GM18499 (cell line): ENCODE data around the gene ZNF775.

Experiments used
- ATAC-seq: cut with Tn5 transposase; IDR thresholded peaks from one replicate; pipeline ENCODE4 v1.9.1; 2021; ENCODE audit warnings: moderate number of reproducible peaks; ENCODE audit not compliant: insufficient read depth, unreplicated experiment

ZNF775 gene

GRCh38 chr7:150344299-150344698, 34.8 kb upstream of the ZNF775 start:
- ATAC-seq, result no peak

- no peak for ATAC-seq
These were observed 34.1 kb upstream of the ZNF775 start for GRCh38 chr7:150345012-150345411.

DNA sequence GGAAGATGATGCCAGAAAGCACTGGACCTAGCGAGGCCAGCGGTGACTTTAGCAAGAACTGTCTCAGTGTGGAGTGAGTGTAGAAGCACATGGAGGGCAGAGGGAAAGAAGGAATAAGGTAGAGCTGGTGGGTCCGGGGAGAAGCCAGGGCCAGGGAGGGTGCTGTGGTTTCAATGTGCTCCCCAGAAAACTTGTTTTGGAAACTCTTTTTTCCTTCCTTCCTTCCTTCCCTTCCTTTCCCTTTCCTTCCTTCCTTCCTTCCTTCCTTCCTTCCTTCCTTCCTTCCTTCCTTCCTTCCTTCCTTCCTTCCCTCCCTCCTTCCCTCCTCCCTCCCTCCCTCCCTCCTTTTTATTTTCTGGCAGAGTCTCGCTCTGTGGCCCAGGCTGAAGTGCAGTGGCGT, 32.2 kb upstream of the ZNF775 start:
- no peak for ATAC-seq

DNA sequence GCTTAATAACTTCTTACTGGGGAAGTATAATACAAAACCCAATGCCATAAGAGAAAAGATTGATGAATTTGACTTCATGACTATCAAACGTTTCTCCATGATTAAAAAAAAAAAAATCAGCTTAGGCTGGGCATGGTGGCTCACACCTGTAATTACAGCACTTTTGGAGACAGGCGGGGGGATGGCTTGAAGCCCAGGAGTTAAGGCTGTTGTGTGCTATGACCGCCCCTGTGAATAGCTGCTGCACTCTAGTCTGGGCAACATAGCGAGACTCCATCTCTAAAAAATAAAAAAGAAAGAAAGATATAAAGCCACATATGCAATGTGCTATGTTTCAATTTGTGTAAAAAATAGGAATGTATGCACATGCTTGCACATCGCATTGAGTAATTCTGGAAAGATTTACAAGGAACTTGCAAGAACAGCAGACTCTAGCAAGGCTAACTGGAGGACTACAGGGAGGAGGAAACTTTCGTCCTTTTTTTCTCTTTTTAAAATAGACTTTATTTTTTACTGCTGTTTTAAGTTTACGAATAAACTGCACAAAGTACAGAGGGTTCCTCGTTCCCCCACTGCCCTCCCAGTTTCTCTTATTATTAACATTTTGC, 27.4 kb upstream of the ZNF775 start:
- no peak for ATAC-seq

DNA sequence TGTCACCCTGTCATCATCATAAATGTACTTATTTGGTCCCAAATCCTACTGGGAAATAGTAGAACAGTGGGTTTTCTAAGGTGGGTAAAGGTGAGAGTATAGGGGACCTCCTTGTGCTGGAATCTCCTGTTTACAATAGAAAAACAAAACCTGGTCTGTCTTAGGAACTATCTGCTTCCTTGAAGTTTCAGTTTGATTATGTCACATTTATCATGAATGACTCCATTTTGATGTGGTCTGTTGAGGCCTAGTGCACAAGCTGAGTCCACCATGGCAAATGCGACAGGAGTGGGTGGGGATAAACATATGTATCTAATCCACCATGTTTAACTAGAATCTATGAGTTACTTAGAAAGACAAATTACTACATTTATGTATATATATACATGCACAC, 23.5 kb upstream of the ZNF775 start:
- no peak for ATAC-seq

GRCh38 chr7:150356265-150356897, 22.7 kb upstream of the ZNF775 start:
- ATAC-seq, result no peak

- no peak for ATAC-seq
These were observed 21.9 kb upstream of the ZNF775 start for GRCh38 chr7:150357270-150357669.

DNA sequence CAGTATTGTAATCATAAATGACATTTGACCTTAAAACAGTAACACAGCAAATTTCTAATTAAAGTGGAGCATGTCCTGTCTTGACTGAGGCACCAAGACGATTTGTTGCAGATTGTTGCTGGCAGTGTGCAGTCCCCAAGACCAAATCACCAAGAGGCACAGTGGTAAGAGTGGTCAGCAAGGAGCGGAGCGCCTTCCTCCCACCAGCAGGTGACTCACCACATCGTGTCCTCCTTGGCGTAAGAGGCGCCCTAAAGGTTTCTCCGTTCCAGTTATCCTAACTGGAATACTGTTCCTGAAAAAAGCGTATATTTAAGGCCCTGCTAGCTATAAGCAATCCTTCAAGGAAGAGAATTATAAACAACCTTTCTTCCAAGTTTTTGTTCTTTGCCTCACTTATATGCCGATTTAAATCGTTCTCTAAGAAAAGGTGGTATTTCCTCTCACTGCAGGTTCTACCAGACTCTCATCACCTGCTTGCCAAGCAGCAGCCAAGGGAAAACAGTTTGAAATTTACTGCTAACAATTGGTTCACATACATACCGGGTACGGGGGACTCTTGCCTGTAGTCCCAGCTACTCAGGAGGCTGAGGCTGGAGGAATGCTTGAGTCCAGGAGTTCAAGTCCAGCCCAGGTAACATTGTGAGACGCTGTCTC, 21.2 kb upstream of the ZNF775 start:
- ATAC-seq, result no peak

DNA sequence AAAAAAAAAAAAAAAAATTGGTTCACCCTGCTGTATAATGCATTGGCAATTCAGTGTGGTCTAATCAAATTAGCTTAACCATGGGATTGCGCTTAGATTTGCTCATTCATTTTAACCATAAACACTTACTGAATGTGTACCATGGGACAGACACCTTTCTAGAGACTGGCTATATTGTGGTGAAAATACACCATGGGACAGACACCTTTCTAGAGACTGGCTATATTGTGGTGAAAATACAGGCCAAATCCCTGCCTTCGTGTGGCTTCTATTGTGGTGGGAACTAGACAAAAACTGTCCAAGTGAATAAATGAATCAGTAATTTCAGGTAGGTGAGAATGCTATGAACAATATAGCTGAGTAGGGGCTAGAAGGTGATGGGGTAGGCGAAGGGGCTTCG, 20.7 kb upstream of the ZNF775 start:
- ATAC-seq, result no peak

- ATAC-seq, result no peak
These were observed 20.0 kb upstream of the ZNF775 start for GRCh38 chr7:150358988-150359621.

GRCh38 chr7:150359622-150360362, 19.3 kb upstream of the ZNF775 start:
- ATAC-seq, result no peak

- no peak for ATAC-seq
These were observed 18.6 kb upstream of the ZNF775 start for GRCh38 chr7:150360363-150361058.

GRCh38 chr7:150361402-150361801, 17.7 kb upstream of the ZNF775 start:
- ATAC-seq, result no peak

DNA sequence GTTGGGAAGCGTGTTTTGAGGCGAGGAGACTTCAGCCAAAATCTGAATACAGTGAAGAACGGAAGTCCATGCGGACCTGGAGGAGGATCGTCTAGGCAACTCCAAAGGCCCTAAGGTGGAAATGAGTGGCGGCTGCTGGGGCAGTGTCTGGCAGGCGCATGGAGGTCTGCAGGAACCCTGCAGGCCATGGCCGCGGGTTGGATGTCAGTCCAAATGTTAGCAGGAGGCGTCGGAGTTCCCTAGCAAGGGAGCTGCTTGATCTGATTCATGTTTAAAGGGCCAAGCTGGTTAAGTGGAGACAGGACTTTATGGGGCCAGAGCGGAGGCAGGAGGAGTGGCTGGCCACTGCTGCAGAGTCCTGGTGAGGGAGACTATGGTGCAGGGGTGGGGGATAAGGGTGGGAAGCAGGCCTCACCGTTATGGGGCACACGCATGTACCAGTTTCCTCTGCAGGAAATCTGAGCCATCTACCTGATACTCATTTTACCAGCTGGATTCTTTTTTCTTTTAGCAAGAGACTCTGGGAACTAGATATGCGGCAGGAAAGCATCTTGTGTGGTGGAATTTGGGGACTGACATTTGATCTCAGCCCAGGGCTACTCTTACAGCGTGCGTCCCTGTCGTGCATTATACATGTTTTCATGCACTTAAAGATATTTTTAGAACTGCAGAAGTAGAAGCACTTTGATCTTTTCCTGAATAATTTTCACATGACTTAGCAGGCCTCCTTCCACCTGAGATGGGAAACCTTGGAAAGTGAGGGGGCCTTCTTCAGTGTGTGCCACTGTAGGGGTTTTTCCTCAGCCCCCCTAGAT, 17.1 kb upstream of the ZNF775 start:
- no peak for ATAC-seq

- no peak for ATAC-seq
These were observed 15.8 kb upstream of the ZNF775 start for GRCh38 chr7:150363370-150363769.

DNA sequence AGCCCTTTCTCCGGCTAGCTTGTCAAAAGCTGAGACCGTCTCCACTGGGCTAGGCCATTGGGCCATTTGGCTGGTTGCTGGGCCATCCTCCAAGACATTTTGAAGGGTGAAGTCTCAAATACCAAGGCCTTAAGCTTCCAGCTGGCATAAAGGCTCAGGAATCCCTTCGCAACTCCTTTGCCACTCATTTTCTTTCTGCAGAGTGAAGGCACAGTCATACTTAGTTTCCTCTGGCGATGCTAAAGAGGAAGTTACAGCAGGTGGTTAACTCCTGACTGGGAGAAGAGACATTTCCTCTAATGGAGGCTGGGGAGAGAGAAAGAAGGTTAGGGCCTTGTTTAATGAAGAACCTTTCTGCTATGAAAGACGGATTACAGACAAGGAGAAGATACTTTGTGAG, 15.3 kb upstream of the ZNF775 start:
- no peak for ATAC-seq

DNA sequence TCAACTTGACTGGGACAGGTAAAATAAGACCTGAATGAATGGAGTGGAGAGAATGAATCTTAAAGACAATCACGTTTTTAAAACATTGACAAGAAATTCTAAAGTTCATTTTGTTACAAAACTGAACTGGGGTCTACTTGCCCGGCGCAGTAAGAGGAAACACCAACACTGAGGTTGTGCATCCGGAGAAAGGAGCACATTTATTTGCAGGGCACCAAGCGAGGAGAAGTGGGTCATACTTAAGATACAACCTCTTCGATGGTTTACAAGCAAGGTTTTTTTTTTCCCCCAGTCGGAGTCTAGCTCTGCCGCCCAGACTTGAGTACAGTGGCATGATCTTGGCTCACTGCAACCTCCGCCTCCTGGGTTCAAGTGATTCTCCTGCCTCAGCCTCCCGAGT, 13.9 kb upstream of the ZNF775 start:
- ATAC-seq, result no peak

GRCh38 chr7:150365673-150366398, 13.3 kb upstream of the ZNF775 start:
- ATAC-seq, result no peak

- ATAC-seq, result no peak
These were observed 11.4 kb upstream of the ZNF775 start for GRCh38 chr7:150367677-150368095.
